CD14-positive monocyte (primary cell): Measurements from ENCODE around the gene NFIC. TPM values are rescaled to one million over a fixed set of nuclear protein-coding genes. Genes with fewer than 3 reads are reported as not detected.

Experiments
- DNase-seq, 3 donors: peaks; one replicate each; pipeline ENCODE4 v3.0.0-alpha.2; 2011 to 2022
- H2AFZ ChIP-seq: 2 replicates; pipeline ENCODE4 v1.6.0; 2012; ENCODE audit warnings: mild to moderate bottlenecking, low read depth, low read length, inconsistent platforms; ENCODE audit not compliant: insufficient read depth, poor library complexity, severe bottlenecking
- H3K27ac ChIP-seq, 2 donors: 1 replicate in 1 of 2; 2 replicates in 1 of 2; pipeline ENCODE4 v1.5.1; 2012 to 2013; ENCODE audit warnings: low read length in 2 of 2, control low read depth in 1 of 2, inconsistent platforms in 1 of 2, low read depth in 1 of 2, mild to moderate bottlenecking in 1 of 2
- H3K27me3 ChIP-seq, 2 donors: one replicate each; pipeline versions ENCODE4 v1.6.0 to v1.6.1; 2011 to 2013; ENCODE audit warnings: low read length in 2 of 2; ENCODE audit not compliant: control insufficient read depth in 2 of 2, insufficient read depth in 2 of 2
- H3K36me3 ChIP-seq, 2 donors: replicated peaks in 1 of 2; 1 replicate in 1 of 2; 2 replicates in 1 of 2; pipeline versions ENCODE4 v1.5.1 to v1.6.1; 2012 to 2013; ENCODE audit warnings: low read length in 2 of 2, control low read depth in 1 of 2, inconsistent platforms in 1 of 2, mild to moderate bottlenecking in 1 of 2; ENCODE audit not compliant: insufficient read depth in 2 of 2, control insufficient read depth in 1 of 2
- H3K4me1 ChIP-seq, 2 donors: 1 replicate in 1 of 2; 2 replicates in 1 of 2; pipeline versions ENCODE4 v1.5.1 to v1.6.1; 2012 to 2013; ENCODE audit warnings: low read length in 2 of 2, control low read depth in 1 of 2, inconsistent platforms in 1 of 2, mild to moderate bottlenecking in 1 of 2, moderate library complexity in 1 of 2; ENCODE audit not compliant: insufficient read depth in 2 of 2, control insufficient read depth in 1 of 2
- H3K4me2 ChIP-seq: replicated peaks from 2 replicates; pipeline ENCODE3; 2012; ENCODE audit warnings: low read length, moderate library complexity, mild to moderate bottlenecking; ENCODE audit not compliant: poor library complexity, severe bottlenecking; ENCODE audit errors: extremely low read depth
- H3K4me3 ChIP-seq, 3 experiments: fragments of 200-600 bp in 1 of 3; sonication (generic) in 1 of 3; replicated peaks in 1 of 3; 1 replicate in 2 of 3; 2 replicates in 1 of 3; pipeline ENCODE4 v1.5.1; 2011 to 2013; ENCODE audit warnings: low read length in 3 of 3, mild to moderate bottlenecking in 3 of 3, control low read depth in 2 of 3, low read depth in 2 of 3, inconsistent platforms in 1 of 3, moderate library complexity in 1 of 3
- H3K79me2 ChIP-seq: 2 replicates; pipeline ENCODE4 v1.6.0; 2012; ENCODE audit warnings: mild to moderate bottlenecking, control low read depth, inconsistent platforms, low read length, moderate library complexity; ENCODE audit not compliant: insufficient read depth
- H3K9ac ChIP-seq: 2 replicates; pipeline ENCODE4 v1.6.0; 2017; ENCODE audit warnings: low read length, mild to moderate bottlenecking; ENCODE audit not compliant: insufficient read depth, poor library complexity, severe bottlenecking
- H3K9me3 ChIP-seq, 2 donors: replicated peaks in 1 of 2; 1 replicate in 1 of 2; 2 replicates in 1 of 2; pipeline versions ENCODE4 v1.5.1 to v1.6.1; 2012 to 2013; ENCODE audit warnings: low read length in 2 of 2, control low read depth in 1 of 2; ENCODE audit not compliant: control insufficient read depth in 1 of 2, insufficient read depth in 1 of 2
- H4K20me1 ChIP-seq: 2 replicates; pipeline ENCODE4 v1.6.0; 2012; ENCODE audit warnings: mild to moderate bottlenecking, low read length, control low read depth, moderate library complexity; ENCODE audit not compliant: insufficient read depth
- H3K27ac Mint-ChIP-seq, 7 donors: one replicate each; pipeline ENCODE4 v1.8.0; 2020; ENCODE audit warnings: mild to moderate bottlenecking in 7 of 7, mixed read lengths in 7 of 7, moderate library complexity in 6 of 7, inconsistent platforms in 2 of 7
- H3K27me3 Mint-ChIP-seq, 3 donors: one replicate each; pipeline ENCODE4 v1.8.0; 2021 to 2022; ENCODE audit warnings: low read depth in 3 of 3, mild to moderate bottlenecking in 3 of 3, mixed read lengths in 3 of 3, moderate library complexity in 3 of 3, inconsistent platforms in 1 of 3
- H3K36me3 Mint-ChIP-seq, 2 donors: one replicate each; pipeline ENCODE4 v1.8.0; 2020; ENCODE audit warnings: mixed read lengths in 2 of 2, inconsistent platforms in 1 of 2, mild to moderate bottlenecking in 1 of 2
- H3K4me1 Mint-ChIP-seq: one replicate; pipeline ENCODE4 v1.8.0; 2020; ENCODE audit warnings: mild to moderate bottlenecking, mixed read lengths
- H3K4me3 Mint-ChIP-seq, 2 donors: one replicate each; pipeline ENCODE4 v1.8.0; 2020; ENCODE audit warnings: mild to moderate bottlenecking in 2 of 2, mixed read lengths in 2 of 2, moderate library complexity in 1 of 2
- H3K9me3 Mint-ChIP-seq, 7 donors: one replicate each; pipeline ENCODE4 v1.8.0; 2020 to 2022; ENCODE audit warnings: mixed read lengths in 7 of 7, mild to moderate bottlenecking in 6 of 7, moderate library complexity in 6 of 7, inconsistent platforms in 2 of 7
- WGBS: methylation state at CpG from one replicate; pipeline ENCODE4 v1.1.5; 2013; ENCODE audit warnings: missing lambda C conversion rate; ENCODE audit not compliant: insufficient coverage; 5-methylcytosine and 5-hydroxymethylcytosine counted together
- intact Hi-C, 2 donors: fragments of 100-400 bp; cut with micrococcal nuclease; formaldehyde crosslinking; loops; one replicate each; pipeline versions ENCODE4 v1.15.0 to v1.15.1; 2023
- polyA plus RNA-seq, 3 donors: library from polyadenylated mRNA; depleted of rRNA in 1 of 3; unstranded in 2 of 3; stranded (reverse) in 1 of 3; fragments of 300-500 nt in 2 of 3; fragments of >200 nt in 1 of 3; fragmentation: Illumina TruSeq in 2 of 3; gene quantifications; 1 replicate in 2 of 3; 2 replicates in 1 of 3; pipeline ENCODE4 v1.2.3, GENCODE V29; 2012 to 2021
- TF ChIP-seq, protein P1 (sequence below): fragments of 200-600 bp; IDR thresholded peaks from one replicate; pipeline ENCODE4 v1.8.0; 2022; ENCODE audit warnings: antibody characterized with exemption, mild to moderate bottlenecking

Gene NFIC
- polyA plus RNA-seq, 3 donors, result 7.0 to 13.8 (median 11.5) TPM

DNA sequence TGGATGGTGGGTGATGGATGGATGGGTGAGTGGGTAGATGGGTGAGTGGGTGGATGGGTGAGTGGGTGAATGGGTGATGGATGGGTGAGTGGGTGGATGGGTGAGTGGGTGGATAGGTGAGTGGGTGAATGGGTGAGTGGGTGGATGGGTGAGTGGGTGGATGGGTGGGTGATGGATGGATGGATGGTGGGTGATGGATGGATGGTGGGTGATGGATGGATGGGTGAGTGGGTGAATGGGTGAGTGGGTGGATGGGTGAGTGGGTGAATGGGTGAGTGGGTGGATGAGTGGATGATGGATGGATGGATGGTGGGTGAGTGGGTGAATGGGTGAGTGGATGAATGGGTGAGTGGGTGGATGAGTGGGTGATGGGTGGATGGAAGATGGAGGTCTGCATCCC lies 111.1 kb downstream of the NFIC start:
- H2AFZ ChIP-seq, result no peak overlapping the region
- DNase-seq, result no peak
- no peaks in the 10 kb centered on the region for H3K9me3 ChIP-seq
- intact Hi-C loops, result no loop called here
- no peaks in the 10 kb centered on the region for H3K27me3 ChIP-seq
- no peaks in the 10 kb centered on the region for H3K36me3 Mint-ChIP-seq
- TF ChIP-seq, protein P1, sequence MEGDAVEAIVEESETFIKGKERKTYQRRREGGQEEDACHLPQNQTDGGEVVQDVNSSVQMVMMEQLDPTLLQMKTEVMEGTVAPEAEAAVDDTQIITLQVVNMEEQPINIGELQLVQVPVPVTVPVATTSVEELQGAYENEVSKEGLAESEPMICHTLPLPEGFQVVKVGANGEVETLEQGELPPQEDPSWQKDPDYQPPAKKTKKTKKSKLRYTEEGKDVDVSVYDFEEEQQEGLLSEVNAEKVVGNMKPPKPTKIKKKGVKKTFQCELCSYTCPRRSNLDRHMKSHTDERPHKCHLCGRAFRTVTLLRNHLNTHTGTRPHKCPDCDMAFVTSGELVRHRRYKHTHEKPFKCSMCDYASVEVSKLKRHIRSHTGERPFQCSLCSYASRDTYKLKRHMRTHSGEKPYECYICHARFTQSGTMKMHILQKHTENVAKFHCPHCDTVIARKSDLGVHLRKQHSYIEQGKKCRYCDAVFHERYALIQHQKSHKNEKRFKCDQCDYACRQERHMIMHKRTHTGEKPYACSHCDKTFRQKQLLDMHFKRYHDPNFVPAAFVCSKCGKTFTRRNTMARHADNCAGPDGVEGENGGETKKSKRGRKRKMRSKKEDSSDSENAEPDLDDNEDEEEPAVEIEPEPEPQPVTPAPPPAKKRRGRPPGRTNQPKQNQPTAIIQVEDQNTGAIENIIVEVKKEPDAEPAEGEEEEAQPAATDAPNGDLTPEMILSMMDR, result no peak
- no peak overlapping the region for H3K4me3 Mint-ChIP-seq
- H3K4me1 Mint-ChIP-seq, result peaks cover 17% of the 10 kb centered on the region
- H4K20me1 ChIP-seq, result no peaks in the 10 kb centered on the region
- H3K27ac Mint-ChIP-seq, result no peak overlapping the region
- H3K4me1 ChIP-seq, result peaks cover 9 to 18% of the 10 kb centered on the region in 2 donors
- H3K27ac ChIP-seq, result no peak overlapping the region
- no peaks in the 10 kb centered on the region for H3K79me2 ChIP-seq
- no peak overlapping the region for H3K4me3 ChIP-seq
- no peak overlapping the region for H3K9ac ChIP-seq
- H3K27me3 Mint-ChIP-seq, result peaks cover 2 to 15% (median 13%) of the 10 kb centered on the region in 3 donors
- H3K9me3 Mint-ChIP-seq, result peaks cover 0 to 6% (median 0%) of the 10 kb centered on the region in 7 donors
- no peak overlapping the region for H3K4me2 ChIP-seq
- no peaks in the 10 kb centered on the region for H3K36me3 ChIP-seq

DNA sequence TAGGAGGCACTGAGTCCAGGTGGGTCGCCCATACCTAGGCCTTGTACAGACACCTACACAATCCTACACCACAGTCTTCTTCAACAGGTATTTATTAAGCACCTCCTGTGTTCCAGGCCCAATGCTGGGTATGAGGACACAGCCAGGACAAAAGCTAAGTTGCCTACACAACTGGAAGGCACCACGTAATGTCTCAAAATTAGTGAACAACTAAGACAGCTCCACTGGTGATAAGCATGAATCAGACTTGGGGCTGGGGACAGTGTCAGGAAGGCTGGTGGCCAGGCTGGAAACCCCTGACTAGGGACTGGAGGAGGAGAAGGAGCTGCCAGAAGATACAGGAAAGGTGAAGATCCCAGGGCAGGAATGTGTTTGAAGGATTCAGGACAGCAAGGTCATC lies 111.6 kb downstream of the NFIC start:
- peak overlapping the region in 1 of 2 donors; percentile 5 for H3K4me3 Mint-ChIP-seq
- DNase-seq, result no peak
- Histone ChIP-seq H3K4me3 (no peak overlapping the region), H4K20me1 (no peaks in the 10 kb centered on the region), H3K9me3 (no peaks in the 10 kb centered on the region), H3K36me3 (no peaks in the 10 kb centered on the region), H3K27ac (no peak overlapping the region), H2AFZ (no peak overlapping the region), H3K9ac (no peak overlapping the region), H3K4me1 (peaks cover 9 to 18% of the 10 kb centered on the region in 2 donors), H3K27me3 (no peaks in the 10 kb centered on the region), H3K4me2 (no peak overlapping the region), H3K79me2 (no peaks in the 10 kb centered on the region)
- H3K4me1 Mint-ChIP-seq, result peaks cover 17% of the 10 kb centered on the region
- H3K27ac Mint-ChIP-seq, result peak overlapping the region in 1 of 7 donors; percentile 67
- H3K9me3 Mint-ChIP-seq, result peaks cover 0 to 6% (median 0%) of the 10 kb centered on the region in 7 donors
- intact Hi-C loops, result no loop called here
- TF ChIP-seq, protein P1, result no peak
- H3K27me3 Mint-ChIP-seq, result peaks cover 2 to 15% (median 14%) of the 10 kb centered on the region in 3 donors
- WGBS, result 100% methylated on average over 1 of the region's 2 CpGs
- H3K36me3 Mint-ChIP-seq, result no peaks in the 10 kb centered on the region
